HepG2 (cell line): Measurements from ENCODE around the gene COL9A3. TPM values are rescaled to one million over a fixed set of nuclear protein-coding genes. Genes with fewer than 3 reads are reported as not detected.

ENCODE experiments used
- HNF4A ChIP-seq: sonication (generic); formaldehyde crosslinking; IDR thresholded peaks from 2 replicates; pipeline ENCODE4 v1.4.0; 2020; ENCODE audit warnings: missing genetic modification reagents
- IRF9 ChIP-seq: sonication (generic); formaldehyde crosslinking; IDR thresholded peaks from 2 replicates; pipeline ENCODE4 v1.8.0; 2022; ENCODE audit warnings: missing genetic modification reagents, mild to moderate bottlenecking, borderline replicate concordance
- MAZ ChIP-seq, 2 experiments: sonication (generic) in 1 of 2; formaldehyde crosslinking in 1 of 2; IDR thresholded peaks; 2 replicates each; pipeline versions ENCODE4 v1.5.0 to v1.6.1; 2012 to 2020; ENCODE audit warnings: low read depth in 2 of 2, mild to moderate bottlenecking in 2 of 2, borderline replicate concordance in 1 of 2, improper control_type of control experiment in 1 of 2, low read length in 1 of 2, missing genetic modification reagents in 1 of 2, moderate library complexity in 1 of 2
- MNT ChIP-seq: fragments of 450-650 bp; IDR thresholded peaks from 2 replicates; pipeline ENCODE4 v1.6.1; 2016
- NFE2L1 ChIP-seq: sonication (generic); formaldehyde crosslinking; IDR thresholded peaks from 2 replicates; pipeline ENCODE4 v1.4.0; 2020; ENCODE audit warnings: missing genetic modification reagents, mild to moderate bottlenecking, borderline replicate concordance
- NR0B2 ChIP-seq: sonication (generic); formaldehyde crosslinking; IDR thresholded peaks from 2 replicates; pipeline ENCODE4 v1.4.0; 2020; ENCODE audit warnings: mild to moderate bottlenecking, missing genetic modification reagents
- PAF1 ChIP-seq: IDR thresholded peaks from 2 replicates; pipeline ENCODE4 v1.6.1; 2016; ENCODE audit warnings: missing genetic modification reagents, missing compliant biosample characterization
- PBX2 ChIP-seq: IDR thresholded peaks from 2 replicates; pipeline ENCODE4 v1.6.1; 2016; ENCODE audit warnings: control low read depth
- SKI ChIP-seq: fragments of 450-650 bp; IDR thresholded peaks from one replicate; pipeline ENCODE4 v1.6.1; 2018; ENCODE audit warnings: mild to moderate bottlenecking; ENCODE audit not compliant: partially characterized antibody
- SMAD9 ChIP-seq: sonication (generic); formaldehyde crosslinking; IDR thresholded peaks from 2 replicates; pipeline ENCODE4 v1.5.1; 2020; ENCODE audit warnings: mild to moderate bottlenecking, missing genetic modification reagents
- TARDBP ChIP-seq: sonication (generic); formaldehyde crosslinking; IDR thresholded peaks from 2 replicates; pipeline ENCODE4 v1.8.0; 2022; ENCODE audit warnings: mild to moderate bottlenecking, missing genetic modification reagents
- ZNF225 ChIP-seq: sonication (generic); formaldehyde crosslinking; IDR thresholded peaks from 2 replicates; pipeline ENCODE4 v1.4.0; 2020; ENCODE audit warnings: mild to moderate bottlenecking, missing genetic modification reagents
- ZNF234 ChIP-seq: sonication (generic); formaldehyde crosslinking; conservative IDR thresholded peaks from 2 replicates; pipeline ENCODE4 v1.5.1; 2020; ENCODE audit warnings: mild to moderate bottlenecking, missing genetic modification reagents
- ZNF432 ChIP-seq: sonication (generic); formaldehyde crosslinking; IDR thresholded peaks from 2 replicates; pipeline ENCODE4 v1.5.0; 2020; ENCODE audit warnings: missing genetic modification reagents, mild to moderate bottlenecking, borderline replicate concordance
- ZNF543 ChIP-seq: sonication (generic); formaldehyde crosslinking; IDR thresholded peaks from 2 replicates; pipeline ENCODE4 v1.4.0; 2020; ENCODE audit warnings: mild to moderate bottlenecking, missing genetic modification reagents
- ZNF672 ChIP-seq: sonication (generic); formaldehyde crosslinking; IDR thresholded peaks from 2 replicates; pipeline ENCODE4 v1.8.1; 2022; ENCODE audit warnings: missing genetic modification reagents
- ZNF768 ChIP-seq: sonication (generic); formaldehyde crosslinking; IDR thresholded peaks from 2 replicates; pipeline ENCODE4 v1.4.0; 2020; ENCODE audit warnings: missing genetic modification reagents
- polyA plus RNA-seq, 8 experiments: library from polyadenylated mRNA; depleted of rRNA in 3 of 8; stranded (reverse) in 7 of 8; unstranded in 1 of 8; fragments of >200 nt; fragmentation: Illumina TruSeq in 4 of 8; extraction: Trizol in 4 of 8; gene quantifications; 2 replicates each; pipeline versions ENCODE4 v1.2.1 to v1.2.3, GENCODE V29; 2011 to 2016; ENCODE audit warnings: low read depth in 4 of 8, missing spikeins in 1 of 8, mixed read lengths in 1 of 8; ENCODE audit not compliant: insufficient read depth in 1 of 8
- total RNA-seq, 5 experiments: library from RNA; depleted of rRNA; stranded (reverse); fragments of >200 nt; fragmentation: Illumina TruSeq; extraction: Trizol; gene quantifications; 2 replicates each; pipeline ENCODE4 v1.2.3, GENCODE V29; 2016; ENCODE audit warnings: low read depth in 1 of 5
- TF ChIP-seq, protein P1 (sequence below): conservative IDR thresholded peaks from 2 replicates; pipeline ENCODE4 v1.6.1; 2018; ENCODE audit warnings: missing genetic modification reagents
- TF ChIP-seq, protein P2 (sequence below): sonication (generic); formaldehyde crosslinking; IDR thresholded peaks from 2 replicates; pipeline ENCODE4 v1.5.1; 2020; ENCODE audit warnings: missing genetic modification reagents, mild to moderate bottlenecking, borderline replicate concordance

Gene COL9A3
- total and polyA plus RNA-seq, 2 of the 13 experiments (the other 11 are each of a cell fraction or from before 2014, with no cell fraction given), result 155 to 204 TPM

GRCh38 chr20:62818592-62819493 lies 2.0 kb downstream of the COL9A3 start (continued):
- TF ChIP-seq PBX2 (CRISPR knock-in tag), result no peak
- TF ChIP-seq, protein P1, sequence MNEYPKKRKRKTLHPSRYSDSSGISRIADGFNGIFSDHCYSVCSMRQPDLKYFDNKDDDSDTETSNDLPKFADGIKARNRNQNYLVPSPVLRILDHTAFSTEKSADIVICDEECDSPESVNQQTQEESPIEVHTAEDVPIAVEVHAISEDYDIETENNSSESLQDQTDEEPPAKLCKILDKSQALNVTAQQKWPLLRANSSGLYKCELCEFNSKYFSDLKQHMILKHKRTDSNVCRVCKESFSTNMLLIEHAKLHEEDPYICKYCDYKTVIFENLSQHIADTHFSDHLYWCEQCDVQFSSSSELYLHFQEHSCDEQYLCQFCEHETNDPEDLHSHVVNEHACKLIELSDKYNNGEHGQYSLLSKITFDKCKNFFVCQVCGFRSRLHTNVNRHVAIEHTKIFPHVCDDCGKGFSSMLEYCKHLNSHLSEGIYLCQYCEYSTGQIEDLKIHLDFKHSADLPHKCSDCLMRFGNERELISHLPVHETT (CRISPR knock-in tag), result 0 out of 2 replicates have a peak, but pooled peaks have one; percentile 29
- TF ChIP-seq TARDBP (CRISPR knock-in tag), result peak; percentile 70; the same call in 1 of the 2 replicates
- TF ChIP-seq IRF9 (CRISPR knock-in tag), result no peak
- no peak for TF ChIP-seq ZNF672 (CRISPR knock-in tag)
- TF ChIP-seq MNT, result no peak
- peak; percentile 27; the same call in 1 of the 2 replicates for TF ChIP-seq HNF4A (CRISPR knock-in tag)
- TF ChIP-seq ZNF234, result no peak
- no peak for TF ChIP-seq SKI
- TF ChIP-seq, protein P2, sequence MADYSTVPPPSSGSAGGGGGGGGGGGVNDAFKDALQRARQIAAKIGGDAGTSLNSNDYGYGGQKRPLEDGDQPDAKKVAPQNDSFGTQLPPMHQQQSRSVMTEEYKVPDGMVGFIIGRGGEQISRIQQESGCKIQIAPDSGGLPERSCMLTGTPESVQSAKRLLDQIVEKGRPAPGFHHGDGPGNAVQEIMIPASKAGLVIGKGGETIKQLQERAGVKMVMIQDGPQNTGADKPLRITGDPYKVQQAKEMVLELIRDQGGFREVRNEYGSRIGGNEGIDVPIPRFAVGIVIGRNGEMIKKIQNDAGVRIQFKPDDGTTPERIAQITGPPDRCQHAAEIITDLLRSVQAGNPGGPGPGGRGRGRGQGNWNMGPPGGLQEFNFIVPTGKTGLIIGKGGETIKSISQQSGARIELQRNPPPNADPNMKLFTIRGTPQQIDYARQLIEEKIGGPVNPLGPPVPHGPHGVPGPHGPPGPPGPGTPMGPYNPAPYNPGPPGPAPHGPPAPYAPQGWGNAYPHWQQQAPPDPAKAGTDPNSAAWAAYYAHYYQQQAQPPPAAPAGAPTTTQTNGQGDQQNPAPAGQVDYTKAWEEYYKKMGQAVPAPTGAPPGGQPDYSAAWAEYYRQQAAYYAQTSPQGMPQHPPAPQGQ (CRISPR knock-in tag), result no peak
- no peak for TF ChIP-seq SMAD9 (CRISPR knock-in tag)
- peak; percentile 86 for TF ChIP-seq NFE2L1 (CRISPR knock-in tag)
- peak; percentile 85 for TF ChIP-seq ZNF225 (CRISPR knock-in tag)
- no peak for TF ChIP-seq NR0B2 (CRISPR knock-in tag)
- peak; percentile 59; the same call in 1 of the 2 replicates for TF ChIP-seq MAZ (IDR thresholded peaks at IDR 0.05; ENCODE audit: borderline replicate concordance, low read depth, low read length)
- TF ChIP-seq MAZ (CRISPR knock-in tag; IDR thresholded peaks at IDR 0.05; ENCODE audit: low read depth), result no peak; the same call in 1 of the 2 replicates
- TF ChIP-seq ZNF768 (CRISPR knock-in tag), result peak; percentile 37; the same call in 1 of the 2 replicates
- TF ChIP-seq ZNF543 (CRISPR knock-in tag), result no peak
- no peak for TF ChIP-seq PAF1 (CRISPR knock-in tag)
- TF ChIP-seq ZNF432 (CRISPR knock-in tag), result no peak
